ENCODE measurements around the gene FXR1.
A peak's percentile ranks its signal among the peaks of the same experiment; 100 is the strongest.

Gene FXR1

DNA sequence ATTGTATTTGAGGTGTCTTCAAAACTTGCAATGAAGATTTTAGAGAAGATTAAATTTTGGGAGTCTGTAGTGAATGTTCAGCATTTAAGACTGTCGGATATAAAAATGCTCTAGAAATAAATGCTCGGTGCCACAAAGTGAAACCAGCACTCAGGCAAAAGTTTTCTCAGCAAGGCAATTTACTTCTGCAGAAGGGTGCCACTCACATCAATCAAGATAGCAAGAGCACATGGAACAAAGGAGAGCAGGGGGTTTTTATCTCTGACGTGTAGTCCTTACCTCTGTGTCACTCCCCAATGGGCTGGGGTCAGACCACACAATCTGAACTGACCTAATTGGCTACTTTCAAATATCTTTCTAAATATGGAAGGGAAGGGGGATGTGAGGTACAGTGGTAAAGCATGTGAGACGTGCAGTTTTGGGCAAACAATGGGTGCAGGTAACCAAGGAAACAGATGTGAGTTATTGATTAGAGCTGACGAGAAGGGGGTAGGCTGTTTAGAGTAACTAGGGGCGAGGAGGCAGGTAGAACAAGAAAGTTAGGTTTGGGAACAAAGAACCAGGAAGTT is 23.4 kb upstream of the FXR1 start:
- no peak overlapping the region for H3K4me3 ChIP-seq (ENCODE audit: low read length)
- TF ChIP-seq CTCF (conservative IDR thresholded peaks at IDR 0.05; ENCODE audit: low read length) = no peak
- no peak for DNase-seq (ENCODE audit: low read depth)

DNA sequence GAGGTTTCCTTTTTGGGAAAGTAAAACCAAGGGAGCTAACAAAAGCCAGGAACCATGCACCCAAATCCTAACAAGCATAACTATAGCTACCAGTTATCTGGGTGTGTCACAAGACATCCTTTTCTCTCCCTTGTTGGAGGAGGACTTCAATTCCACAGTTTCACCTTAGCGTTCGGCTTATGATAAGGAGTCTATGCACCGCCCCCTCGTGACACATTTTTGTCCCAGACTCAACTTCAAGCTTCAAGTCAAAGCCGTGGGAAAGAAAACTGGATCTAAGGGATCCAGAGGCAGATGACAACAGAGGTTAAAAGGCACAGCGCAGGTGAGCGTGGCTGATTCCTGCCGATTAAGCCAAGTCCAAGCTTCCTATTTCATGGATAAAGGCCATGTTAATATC is 13.9 kb upstream of the FXR1 start:
- TF ChIP-seq CTCF (conservative IDR thresholded peaks at IDR 0.05; ENCODE audit: low read length) = no peak
- no peak for DNase-seq (ENCODE audit: low read depth)
- no peak overlapping the region for H3K4me3 ChIP-seq (ENCODE audit: low read length)

GRCh38 chr3:180909369-180910127 is 2.9 kb upstream of the FXR1 start:
- H3K4me3 ChIP-seq (ENCODE audit: low read length) = no peak overlapping the region
- TF ChIP-seq CTCF (conservative IDR thresholded peaks at IDR 0.05; ENCODE audit: low read length) = no peak
- DNase-seq (ENCODE audit: low read depth) = no peak

- DNase-seq (ENCODE audit: low read depth) = no peak
- H3K4me3 ChIP-seq (ENCODE audit: low read length) = no peak overlapping the region
- TF ChIP-seq CTCF (conservative IDR thresholded peaks at IDR 0.05; ENCODE audit: low read length) = no peak
These were observed 1.6 kb upstream of the FXR1 start for GRCh38 chr3:180910823-180911222.

DNA sequence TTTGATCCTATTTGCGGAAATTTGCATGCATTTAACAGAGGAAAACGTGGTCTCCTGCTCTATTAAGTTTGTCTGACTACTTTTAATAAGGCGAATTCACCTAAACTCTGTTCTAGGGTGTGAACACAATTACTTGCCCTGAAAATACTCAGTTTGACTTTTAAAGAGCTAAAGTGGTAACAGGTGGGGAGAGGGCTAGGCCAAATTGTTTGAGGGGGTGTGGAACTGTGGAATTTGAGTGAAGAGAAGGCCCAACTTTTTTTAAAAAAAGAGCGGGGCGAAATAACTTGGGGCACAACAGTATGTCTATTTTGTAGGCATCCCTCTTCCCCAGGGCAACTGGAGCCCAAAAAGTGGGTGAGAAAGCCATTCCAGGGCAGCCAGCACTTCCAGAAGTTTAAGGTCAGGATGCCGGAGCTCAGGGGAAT is 580 bp upstream of the FXR1 start:
- TF ChIP-seq CTCF (conservative IDR thresholded peaks at IDR 0.05; ENCODE audit: low read length) = no peak
- H3K4me3 ChIP-seq (ENCODE audit: low read length) = peak overlapping the region; percentile 97
- no peak for DNase-seq (ENCODE audit: low read depth)

GRCh38 chr3:180913581-180914404 is 1.3 kb downstream of the FXR1 start:
- no peak for TF ChIP-seq CTCF (conservative IDR thresholded peaks at IDR 0.05; ENCODE audit: low read length)
- peak overlapping the region; percentile 97 for H3K4me3 ChIP-seq (ENCODE audit: low read length)
- peak; percentile 9 for DNase-seq (ENCODE audit: low read depth)

Measured in AG10803 (cell line).